Embryonic facial prominence (tissue), 1 donor: Measurements from ENCODE around the gene MAPKAPK5.
A peak's percentile ranks its signal among the peaks of the same experiment; 100 is the strongest.
"Not testable (repeated sequence)": the region's sequence is repeated elsewhere in the genome, so short reads cannot be mapped to it uniquely, and the experiment has no call there.

ENCODE experiments used
- DNase-seq: peaks from one replicate; pipeline ENCODE4 v3.0.0-alpha.2; 2016; ENCODE audit errors: extremely low spot score

The MAPKAPK5 gene

GRCh38 chr12:111841750-111842555 is at the start of gene MAPKAPK5:
Gene MAPKAPK5 (plus strand): TSS chr12:111842228. CDS start chr12:111842734, 506 bp downstream.
- peak; percentile 80 for DNase-seq

- no peak for DNase-seq
Measured at GRCh38 chr12:111792856-111793235, 49.2 kb upstream of the MAPKAPK5 start.

- no peak for DNase-seq
Measured at GRCh38 chr12:111798182-111798581, 43.8 kb upstream of the MAPKAPK5 start.

GRCh38 chr12:111799758-111800157 is 42.3 kb upstream of the MAPKAPK5 start:
- no peak for DNase-seq

GRCh38 chr12:111803038-111803626 is 38.9 kb upstream of the MAPKAPK5 start:
- DNase-seq = no peak

- no peak for DNase-seq
Measured at GRCh38 chr12:111803851-111804250, 38.2 kb upstream of the MAPKAPK5 start.

- DNase-seq = no peak
Measured at GRCh38 chr12:111806304-111806703, 35.7 kb upstream of the MAPKAPK5 start.

GRCh38 chr12:111807232-111807631 is 34.8 kb upstream of the MAPKAPK5 start:
- DNase-seq = no peak

- DNase-seq = peak; percentile 74
Measured at GRCh38 chr12:111812881-111813741, 28.9 kb upstream of the MAPKAPK5 start.

GRCh38 chr12:111816065-111816615 is 25.9 kb upstream of the MAPKAPK5 start:
- DNase-seq = no peak

GRCh38 chr12:111816898-111817297 is 25.1 kb upstream of the MAPKAPK5 start:
- not testable (repeated sequence) for DNase-seq

- no peak for DNase-seq
Measured at GRCh38 chr12:111818340-111818739, 23.7 kb upstream of the MAPKAPK5 start.

- no peak for DNase-seq
Measured at GRCh38 chr12:111819191-111820158, 22.6 kb upstream of the MAPKAPK5 start.

- DNase-seq = not testable (repeated sequence)
Measured at GRCh38 chr12:111820828-111821227, 21.2 kb upstream of the MAPKAPK5 start.

- DNase-seq = no peak
Measured at GRCh38 chr12:111822886-111823285, 19.1 kb upstream of the MAPKAPK5 start.

GRCh38 chr12:111823891-111824290 is 18.1 kb upstream of the MAPKAPK5 start:
- no peak for DNase-seq

GRCh38 chr12:111824312-111824711 is 17.7 kb upstream of the MAPKAPK5 start:
- not testable (repeated sequence) for DNase-seq

- DNase-seq = no peak
Measured at GRCh38 chr12:111825509-111825908, 16.5 kb upstream of the MAPKAPK5 start.

- DNase-seq = no peak
Measured at GRCh38 chr12:111826316-111826715, 15.7 kb upstream of the MAPKAPK5 start.

- DNase-seq = no peak
Measured at GRCh38 chr12:111826992-111827391, 15.0 kb upstream of the MAPKAPK5 start.

- no peak for DNase-seq
Measured at GRCh38 chr12:111827907-111828306, 14.1 kb upstream of the MAPKAPK5 start.
